A673 (cell line): ENCODE data around the gene EXD3. TPM values are rescaled to one million over a fixed set of nuclear protein-coding genes. Genes with fewer than 3 reads are reported as not detected.

Experiments
- BruUV-seq: library from RNA; stranded (reverse); fragments of 400-500 nt; replicated peaks from 2 replicates; lab custom pipeline; 2021; lab: Mats Ljungman, UMichigan
- CTCF ChIA-PET: fragments of 300-600 bp; sonication (Branson Sonifier 250); formaldehyde crosslinking; loops from one replicate; lab custom pipeline; 2022; ENCODE audit warnings: antibody characterized with exemption; lab: Charles Lee
- POLR2A ChIA-PET: fragments of 300-600 bp; sonication (Branson Sonifier 250); formaldehyde crosslinking; loops from one replicate; lab custom pipeline; 2022; ENCODE audit warnings: antibody characterized with exemption; ENCODE audit not compliant: low non-redundant PET; lab: Charles Lee
- DNase-seq: peaks from one replicate; pipeline ENCODE4 v3.0.0-alpha.2; 2015; ENCODE audit warnings: low spot score
- H3K27ac ChIP-seq: fragments of 200-600 bp; sonication (generic); 2 replicates; pipeline ENCODE4 v1.5.1; 2016; ENCODE audit warnings: mixed run types, low read depth, mild to moderate bottlenecking, mixed read lengths, antibody characterized with exemption, low read length; ENCODE audit not compliant: poor library complexity, severe bottlenecking
- H3K27me3 ChIP-seq: fragments of 200-600 bp; sonication (generic); replicated peaks from 2 replicates; pipeline ENCODE4 v1.6.1; 2017; ENCODE audit warnings: mixed run types, low read depth, mild to moderate bottlenecking, mixed read lengths, antibody characterized with exemption, low read length; ENCODE audit not compliant: insufficient read depth, poor library complexity
- H3K36me3 ChIP-seq: fragments of 200-600 bp; sonication (generic); 2 replicates; pipeline ENCODE4 v1.6.1; 2016; ENCODE audit warnings: mixed run types, mild to moderate bottlenecking, mixed read lengths, antibody characterized with exemption, low read length; ENCODE audit not compliant: insufficient read depth, poor library complexity, severe bottlenecking
- H3K4me1 ChIP-seq: fragments of 200-600 bp; sonication (generic); 2 replicates; pipeline ENCODE4 v1.6.1; 2017; ENCODE audit warnings: mixed run types, mild to moderate bottlenecking, mixed read lengths, antibody characterized with exemption, low read length; ENCODE audit not compliant: insufficient read depth, poor library complexity, severe bottlenecking
- H3K4me3 ChIP-seq: fragments of 200-600 bp; sonication (generic); 2 replicates; pipeline ENCODE4 v1.5.1; 2016; ENCODE audit warnings: low read depth, mixed run types, mild to moderate bottlenecking, mixed read lengths, low read length; ENCODE audit not compliant: poor library complexity, severe bottlenecking
- H3K9me3 ChIP-seq: fragments of 200-600 bp; sonication (generic); 2 replicates; pipeline ENCODE4 v1.6.1; 2016; ENCODE audit warnings: mixed run types, low read depth, mild to moderate bottlenecking, mixed read lengths, antibody characterized with exemption, low read length; ENCODE audit not compliant: poor library complexity, severe bottlenecking
- EZH2 ChIP-seq: fragments of 200-600 bp; sonication (generic); IDR thresholded peaks from 2 replicates; pipeline ENCODE4 v1.6.1; 2017; ENCODE audit warnings: borderline replicate concordance, low read depth, mild to moderate bottlenecking, mixed read lengths, antibody characterized with exemption, low read length; ENCODE audit not compliant: poor library complexity, severe bottlenecking
- intact Hi-C: fragments of 100-400 bp; cut with micrococcal nuclease; formaldehyde crosslinking; loops from one replicate; pipeline ENCODE4 v1.10.0; 2022; ENCODE audit not compliant: unreplicated experiment
- total RNA-seq: library from RNA; stranded (reverse); gene quantifications from 2 replicates; pipeline ENCODE4 v1.2.3, GENCODE V29; 2021
- TF ChIP-seq, protein P1 (sequence below): fragments of 300-800, 200-600 bp; sonication (generic); conservative IDR thresholded peaks from 2 replicates; pipeline ENCODE4 v1.5.1; 2017; ENCODE audit warnings: low read depth, mild to moderate bottlenecking, antibody characterized with exemption, low read length, moderate library complexity, mixed read lengths

EXD3 gene
- total RNA-seq, 1 experiment from 2014 or later = 6.3 TPM

- BruUV-seq = no TSS peak
- CTCF ChIA-PET = no interaction called here
- DNase-seq = no peak
- intact Hi-C loops = no loop called here
- H3K27me3 ChIP-seq = no peaks in the 10 kb centered on the region
- POLR2A ChIA-PET = interaction anchor here (0.5 kb wide), 1 partner anchor 339 kb away, joined by 3 read pairs; no protein-coding TSS in a partner anchor
- H3K4me3 ChIP-seq = no peak overlapping the region
- H3K36me3 ChIP-seq = no peaks in the 10 kb centered on the region
- no peaks in the 10 kb centered on the region for H3K4me1 ChIP-seq
- no peak overlapping the region for H3K27ac ChIP-seq
- no peaks in the 10 kb centered on the region for H3K9me3 ChIP-seq
- TF ChIP-seq, protein P1, sequence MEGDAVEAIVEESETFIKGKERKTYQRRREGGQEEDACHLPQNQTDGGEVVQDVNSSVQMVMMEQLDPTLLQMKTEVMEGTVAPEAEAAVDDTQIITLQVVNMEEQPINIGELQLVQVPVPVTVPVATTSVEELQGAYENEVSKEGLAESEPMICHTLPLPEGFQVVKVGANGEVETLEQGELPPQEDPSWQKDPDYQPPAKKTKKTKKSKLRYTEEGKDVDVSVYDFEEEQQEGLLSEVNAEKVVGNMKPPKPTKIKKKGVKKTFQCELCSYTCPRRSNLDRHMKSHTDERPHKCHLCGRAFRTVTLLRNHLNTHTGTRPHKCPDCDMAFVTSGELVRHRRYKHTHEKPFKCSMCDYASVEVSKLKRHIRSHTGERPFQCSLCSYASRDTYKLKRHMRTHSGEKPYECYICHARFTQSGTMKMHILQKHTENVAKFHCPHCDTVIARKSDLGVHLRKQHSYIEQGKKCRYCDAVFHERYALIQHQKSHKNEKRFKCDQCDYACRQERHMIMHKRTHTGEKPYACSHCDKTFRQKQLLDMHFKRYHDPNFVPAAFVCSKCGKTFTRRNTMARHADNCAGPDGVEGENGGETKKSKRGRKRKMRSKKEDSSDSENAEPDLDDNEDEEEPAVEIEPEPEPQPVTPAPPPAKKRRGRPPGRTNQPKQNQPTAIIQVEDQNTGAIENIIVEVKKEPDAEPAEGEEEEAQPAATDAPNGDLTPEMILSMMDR = no peak
- TF ChIP-seq EZH2 = no peak
These were observed 6.6 kb upstream of the EXD3 start for GRCh38 chr9:137429546-137429890.

DNA sequence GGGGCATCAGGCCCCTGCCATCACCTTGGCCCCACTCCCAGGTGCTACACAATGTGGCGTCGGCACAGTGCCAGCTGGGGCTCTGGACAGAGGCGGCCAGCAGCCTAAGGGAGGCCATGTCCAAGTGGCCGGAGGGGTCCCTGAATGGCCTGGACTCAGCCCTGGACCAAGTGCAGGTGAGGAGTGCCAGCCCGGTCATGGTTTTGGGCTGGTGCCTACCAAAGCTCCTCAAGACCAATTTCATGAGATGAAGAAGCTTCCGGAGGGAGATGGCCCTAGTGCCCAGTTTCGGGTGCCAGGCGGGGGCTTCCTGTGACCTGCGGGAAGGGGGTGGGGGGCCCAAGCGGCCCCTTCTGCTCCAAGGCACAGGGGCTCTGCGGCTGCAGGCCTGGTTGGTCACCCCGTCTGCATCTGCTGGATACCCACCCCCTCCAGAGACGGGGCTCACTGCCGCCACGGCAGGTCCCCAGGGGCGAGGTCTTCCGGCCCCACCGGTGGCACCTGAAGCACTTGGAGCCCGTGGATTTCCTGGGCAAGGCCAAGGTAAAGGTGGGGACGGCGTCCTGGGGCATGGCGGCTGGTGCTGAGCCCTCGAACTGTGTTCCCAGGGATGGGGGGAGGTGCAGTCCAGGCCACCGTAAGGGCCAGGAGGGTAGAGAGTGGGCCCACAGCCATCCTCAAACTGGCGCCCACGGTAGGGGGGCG is 6.0 kb upstream of the EXD3 start:
- H3K27me3 ChIP-seq = no peaks in the 10 kb centered on the region
- ChIA-PET CTCF (no interaction called here), POLR2A (no interaction called here)
- H3K9me3 ChIP-seq = no peaks in the 10 kb centered on the region
- no peak overlapping the region for H3K27ac ChIP-seq
- H3K36me3 ChIP-seq = no peaks in the 10 kb centered on the region
- no peak for DNase-seq
- no TSS peak for BruUV-seq
- H3K4me1 ChIP-seq = no peaks in the 10 kb centered on the region
- H3K4me3 ChIP-seq = no peak overlapping the region
- intact Hi-C loops = no loop called here
- TF ChIP-seq EZH2 = no peak
- TF ChIP-seq, protein P1 = no peak

DNA sequence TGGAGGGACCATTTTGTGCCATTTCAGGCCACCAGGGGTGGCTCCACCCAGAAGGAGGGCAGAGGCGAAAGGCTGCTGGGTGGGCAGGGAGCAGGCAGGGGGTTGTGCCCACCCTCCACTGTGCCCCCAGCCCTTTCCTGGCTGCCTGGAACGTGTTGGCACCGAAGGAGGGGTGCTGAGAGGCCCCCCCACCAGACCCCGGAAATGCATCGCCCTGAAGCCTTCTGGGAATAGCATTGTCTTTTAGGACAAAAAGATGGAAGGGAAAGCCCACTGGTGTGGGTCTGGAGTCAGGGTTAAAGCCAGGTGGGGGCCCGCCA is 5.3 kb upstream of the EXD3 start:
- intact Hi-C loops = no loop called here
- Histone ChIP-seq H3K36me3 (no peaks in the 10 kb centered on the region), H3K4me1 (no peaks in the 10 kb centered on the region), H3K4me3 (no peak overlapping the region), H3K27me3 (no peaks in the 10 kb centered on the region), H3K27ac (no peak overlapping the region), H3K9me3 (no peaks in the 10 kb centered on the region)
- CTCF ChIA-PET = no interaction called here
- BruUV-seq = no TSS peak
- POLR2A ChIA-PET = no interaction called here
- TF ChIP-seq EZH2 = no peak
- TF ChIP-seq, protein P1 = no peak
- DNase-seq = no peak
